Measurements from ENCODE around the gene ATP8B4.
"Not testable (repeated sequence)": the region's sequence is repeated elsewhere in the genome, so short reads cannot be mapped to it uniquely, and the experiment has no call there.

The ATP8B4 gene

GRCh38 chr15:50107157-50107556, 11.9 kb downstream of the ATP8B4 start:
- no peak for DNase-seq

DNA sequence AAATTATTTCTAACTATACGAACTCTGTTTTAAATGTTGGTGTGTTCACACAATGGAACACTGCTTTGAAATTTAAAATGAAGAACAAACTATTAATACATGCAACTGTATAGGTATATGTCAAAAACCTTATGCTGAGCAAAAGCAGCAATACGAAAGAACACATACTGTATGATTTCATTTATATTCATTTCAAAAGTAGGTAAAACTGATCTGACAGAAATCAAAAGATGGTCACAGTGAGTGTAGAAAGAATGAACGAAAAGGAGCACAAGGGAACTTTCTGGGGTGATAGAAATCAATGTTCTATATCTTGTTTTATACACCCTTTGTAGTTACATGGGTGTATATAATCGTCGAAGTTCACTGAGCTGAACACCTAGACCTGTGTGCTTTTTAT, 12.6 kb downstream of the ATP8B4 start:
- DNase-seq = no peak

GRCh38 chr15:50100486-50100885, 18.5 kb downstream of the ATP8B4 start:
- DNase-seq = no peak

GRCh38 chr15:50098545-50098944, 20.5 kb downstream of the ATP8B4 start:
- no peak for DNase-seq

GRCh38 chr15:50095938-50096821, 22.9 kb downstream of the ATP8B4 start:
- DNase-seq = no peak

DNA sequence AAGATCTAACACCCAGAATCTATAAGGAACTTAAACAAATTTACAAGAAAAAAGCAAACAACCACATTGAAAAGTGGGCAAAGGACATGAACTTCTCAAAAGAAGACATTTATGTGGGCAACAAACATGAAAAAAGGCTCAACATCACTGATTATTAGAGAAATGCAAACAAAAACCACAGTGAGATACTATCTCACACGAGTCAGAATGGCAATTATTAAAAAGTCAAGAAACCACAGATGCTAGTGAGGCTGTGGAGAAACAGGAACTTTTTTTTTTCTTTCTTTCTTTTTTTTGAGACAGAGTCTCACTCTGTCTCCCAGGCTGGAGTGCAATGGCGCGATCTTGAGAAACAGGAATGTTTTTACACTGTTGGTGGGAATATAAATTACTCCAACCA, 29.6 kb downstream of the ATP8B4 start:
- DNase-seq = not testable (repeated sequence)

- no peak for DNase-seq
Measured at GRCh38 chr15:50084932-50085331, 34.1 kb downstream of the ATP8B4 start.

DNA sequence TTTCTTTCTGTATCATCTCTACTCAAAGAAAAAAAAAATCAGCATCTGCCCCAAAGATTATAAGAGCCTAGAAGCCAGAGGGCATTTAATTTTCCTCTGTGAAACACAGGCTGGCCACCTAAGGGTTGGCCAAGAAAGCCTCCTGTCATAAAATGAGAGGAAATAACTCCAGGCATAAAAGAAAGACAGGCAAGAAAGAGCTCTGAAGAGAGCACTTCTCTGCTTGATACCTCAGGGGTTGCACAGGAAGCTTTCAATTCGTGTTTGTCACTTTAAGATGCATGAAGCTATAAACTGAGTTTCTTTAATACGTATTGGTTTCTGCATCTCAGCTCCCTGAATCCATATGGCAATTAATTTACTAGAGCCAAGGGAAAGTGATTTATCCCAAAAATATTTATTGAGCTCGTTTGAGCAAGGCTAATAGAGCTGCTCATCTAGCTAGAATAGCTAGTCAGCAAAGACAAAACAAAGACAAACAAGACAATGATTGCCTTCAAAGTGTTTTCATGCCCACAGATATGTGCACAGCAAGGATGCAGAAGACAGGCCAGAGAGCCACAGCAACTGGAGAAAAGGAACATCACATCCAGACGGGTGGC, 35.5 kb downstream of the ATP8B4 start:
- no peak for DNase-seq

DNA sequence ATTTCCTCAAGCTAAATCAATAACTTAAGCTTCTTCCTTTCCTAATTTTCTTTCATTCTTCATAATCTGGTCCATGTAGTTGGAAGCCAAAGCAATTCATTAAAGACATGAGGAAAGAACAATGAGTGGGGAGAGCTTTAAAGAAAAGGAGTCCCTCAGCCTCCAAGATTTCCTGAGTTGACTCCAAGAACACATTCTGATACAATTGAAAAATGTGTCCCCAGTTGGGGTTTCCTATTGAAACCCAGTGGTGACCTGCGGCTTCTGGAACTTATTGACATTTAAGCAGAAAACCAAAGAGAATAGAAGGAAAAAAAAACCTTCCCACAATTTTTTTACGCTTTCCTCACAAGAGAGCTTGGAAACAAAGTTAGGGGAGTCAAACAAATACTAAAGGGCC, 37.0 kb downstream of the ATP8B4 start:
- DNase-seq = no peak

- no peak for DNase-seq
Measured at GRCh38 chr15:50077651-50078050, 41.4 kb downstream of the ATP8B4 start.

GRCh38 chr15:50077176-50077575, 41.9 kb downstream of the ATP8B4 start:
- no peak for DNase-seq

- no peak for DNase-seq
Measured at GRCh38 chr15:50075319-50075718, 43.7 kb downstream of the ATP8B4 start.

DNA sequence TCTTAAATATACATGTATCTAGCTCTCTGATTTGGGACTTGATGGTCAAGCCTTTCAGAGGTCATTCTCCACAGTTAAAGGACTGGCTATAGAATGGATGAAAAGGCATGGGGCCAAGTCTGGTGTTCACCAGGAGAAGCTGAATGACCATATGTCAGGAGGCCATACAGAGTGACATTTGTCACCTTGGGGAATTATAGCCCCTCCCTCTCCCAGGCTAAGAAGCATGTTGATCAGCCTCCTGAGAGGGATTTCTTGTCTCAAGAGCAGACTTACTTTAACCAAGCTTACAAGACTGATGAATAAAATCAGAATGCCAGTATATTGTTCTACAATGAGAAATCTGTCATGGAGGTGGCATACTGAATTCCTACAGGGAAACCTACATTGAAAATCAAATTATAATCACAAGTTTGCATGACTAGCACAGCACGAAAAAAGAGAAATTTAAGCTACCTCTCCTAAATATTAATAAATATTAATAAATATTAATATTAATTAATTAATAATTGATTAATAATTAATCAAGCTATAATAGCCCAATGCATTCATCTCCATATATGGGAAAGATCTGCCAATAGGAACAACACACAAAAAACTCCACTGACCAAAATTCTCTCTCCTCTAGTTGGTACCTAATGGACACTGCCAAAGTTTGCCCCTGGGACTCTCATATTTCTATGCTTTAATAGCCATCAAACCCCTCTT, 47.3 kb downstream of the ATP8B4 start:
- no peak for DNase-seq

DNA sequence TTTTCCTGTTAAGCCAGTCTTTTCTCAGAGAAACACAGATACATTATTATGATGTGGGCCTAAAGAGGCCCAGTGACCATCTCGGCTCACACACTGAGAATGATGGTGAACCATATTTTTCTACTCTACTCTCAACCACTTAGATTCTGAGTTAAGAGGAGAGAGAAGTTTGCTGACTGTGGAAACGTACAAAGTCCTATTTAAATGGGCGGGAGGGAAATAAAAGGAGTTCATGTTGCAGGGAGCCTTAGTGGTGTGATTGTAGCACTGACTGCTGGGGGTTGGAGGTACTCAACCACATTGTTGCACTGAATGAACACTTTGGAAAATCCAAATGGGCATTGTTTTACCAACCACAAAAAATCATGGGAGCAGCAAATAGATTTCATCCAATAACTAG, 51.0 kb downstream of the ATP8B4 start:
- no peak for DNase-seq

DNA sequence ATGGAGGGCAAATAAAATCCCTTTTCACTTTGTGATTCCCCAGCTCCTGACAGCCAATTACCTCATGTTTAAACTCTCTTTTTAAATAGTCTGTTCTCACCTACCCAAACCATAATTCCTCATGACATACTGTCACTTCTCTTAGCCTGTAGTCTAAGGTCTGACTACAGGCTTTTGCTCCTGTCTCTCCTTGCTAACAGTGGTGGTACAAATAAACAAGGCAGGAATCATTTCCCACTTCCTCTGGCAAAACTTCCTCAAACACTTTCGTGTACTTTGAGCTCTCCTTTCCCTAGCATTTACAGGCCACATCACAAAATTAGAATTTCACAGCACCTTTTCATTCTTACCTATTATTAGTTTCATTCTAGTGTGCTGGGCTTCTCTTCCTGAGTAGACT, 51.8 kb downstream of the ATP8B4 start:
- no peak for DNase-seq

DNA sequence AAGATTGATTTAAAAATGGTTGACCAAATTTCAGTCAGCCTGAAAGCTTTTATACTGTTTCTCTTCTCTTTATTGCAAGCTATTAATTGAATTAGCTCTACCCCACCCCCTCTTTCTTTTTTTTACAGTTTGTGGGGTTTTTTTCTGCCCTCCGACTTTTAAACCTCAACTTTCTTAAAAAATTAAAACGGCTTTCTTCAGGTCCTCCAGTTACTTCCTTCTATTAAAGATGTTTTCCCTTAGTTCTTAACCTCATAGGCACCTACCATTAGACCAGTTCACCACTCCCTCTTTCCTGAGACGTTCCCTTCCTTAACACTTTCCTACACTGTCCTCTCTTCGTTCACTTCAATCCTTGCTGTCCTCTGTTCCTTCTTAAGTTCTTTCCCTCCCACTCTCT, 52.4 kb downstream of the ATP8B4 start:
- no peak for DNase-seq

DNA sequence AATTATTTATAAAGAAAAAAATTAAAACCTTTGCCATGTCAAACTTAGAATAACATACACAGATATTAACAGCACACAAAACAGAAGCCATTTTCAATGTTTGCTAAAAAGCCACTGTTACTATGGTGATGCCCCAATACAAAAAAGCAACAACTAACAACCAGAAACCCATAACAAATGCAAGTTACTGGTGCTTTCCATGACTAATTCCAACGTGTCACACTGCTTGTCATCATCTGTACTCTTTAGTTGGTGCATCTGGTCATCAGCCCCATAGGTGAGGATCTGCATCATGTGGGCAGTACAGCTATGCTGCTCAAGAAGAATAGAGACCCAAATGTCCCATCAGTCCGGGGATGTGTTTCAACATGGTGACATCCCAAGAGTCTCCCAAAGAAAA, 52.8 kb downstream of the ATP8B4 start:
- DNase-seq = no peak

DNA sequence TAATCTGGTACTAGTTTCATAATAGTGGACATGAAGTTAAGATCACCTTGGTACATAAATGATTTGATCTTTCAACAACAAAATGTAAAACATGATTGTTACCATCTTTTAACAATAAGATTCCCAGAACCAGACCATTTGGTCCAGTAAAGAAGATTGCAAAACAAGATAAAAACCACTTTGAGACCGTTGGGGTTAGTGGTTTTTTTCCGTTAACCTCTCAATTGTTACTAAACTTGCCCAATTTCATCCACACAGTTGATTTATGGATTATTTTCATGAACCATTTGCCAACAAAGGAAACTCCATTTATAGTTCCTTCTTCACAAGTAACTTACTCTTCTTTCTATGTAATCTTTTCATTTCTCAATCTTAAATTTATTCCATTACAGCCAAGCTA, 53.8 kb downstream of the ATP8B4 start:
- DNase-seq = no peak

- no peak for DNase-seq
Measured at GRCh38 chr15:50064673-50065072, 54.4 kb downstream of the ATP8B4 start.

DNA sequence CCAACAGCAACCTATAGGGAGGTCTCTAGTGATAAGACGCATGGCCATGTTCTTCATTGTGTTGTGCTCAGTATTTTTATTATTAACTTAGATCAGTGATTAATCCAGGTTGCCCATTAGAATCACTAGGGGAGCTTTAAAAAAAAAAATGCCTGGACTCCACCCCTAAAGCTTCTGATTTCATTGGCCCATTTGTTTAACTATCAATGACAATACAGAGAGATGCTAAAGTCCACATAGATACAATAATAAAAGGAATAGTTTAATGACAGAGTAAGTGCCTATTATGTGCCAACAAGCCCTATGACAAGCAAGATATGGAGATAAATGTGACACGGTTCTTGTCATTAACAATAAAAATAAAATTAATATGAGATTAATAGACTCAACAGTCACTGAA, 55.8 kb downstream of the ATP8B4 start:
- no peak for DNase-seq

GRCh38 chr15:50061503-50061902, 57.5 kb downstream of the ATP8B4 start:
- DNase-seq = no peak

DNA sequence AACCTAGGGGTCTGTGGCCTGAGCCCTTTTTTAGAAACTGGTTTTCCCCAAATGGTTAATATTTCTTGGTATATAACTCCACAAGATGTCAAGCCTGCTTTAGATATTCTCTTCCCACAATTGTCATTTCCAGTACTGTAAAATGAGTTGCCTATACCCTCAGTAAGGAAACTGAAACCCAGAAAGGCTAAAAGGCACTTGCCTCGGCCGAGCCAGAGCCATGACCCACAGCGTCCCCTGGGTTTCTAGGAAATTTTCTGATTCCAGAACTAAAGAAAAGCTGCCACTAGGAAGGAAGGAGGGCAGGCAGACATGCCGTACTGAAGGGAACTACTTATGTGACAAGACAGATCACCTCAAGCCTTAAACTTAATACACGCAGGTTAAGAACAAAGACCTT, 59.1 kb downstream of the ATP8B4 start:
- no peak for DNase-seq

- DNase-seq = no peak
Measured at GRCh38 chr15:50059203-50059772, 59.7 kb downstream of the ATP8B4 start.
